PC-9 (cell line): Measurements from ENCODE around the gene SERTAD2. TPM values are rescaled to one million over a fixed set of nuclear protein-coding genes. Genes with fewer than 3 reads are reported as not detected.

Experiments
- BruUV-seq: library from RNA; stranded (reverse); fragments of 400-500 nt; replicated peaks from 2 replicates; lab custom pipeline; 2021; lab: Mats Ljungman, UMichigan
- CTCF ChIA-PET: fragments of 300-600 bp; sonication (Branson Sonifier 250); formaldehyde crosslinking; loops from one replicate; lab custom pipeline; 2022; ENCODE audit warnings: antibody characterized with exemption; lab: Charles Lee
- POLR2A ChIA-PET: fragments of 300-600 bp; sonication (Branson Sonifier 250); formaldehyde crosslinking; loops from one replicate; lab custom pipeline; 2022; ENCODE audit warnings: antibody characterized with exemption; ENCODE audit not compliant: unreplicated experiment; lab: Charles Lee
- DNase-seq, 2 experiments: peaks; one replicate each; pipeline versions ENCODE4 v3.0.0 to v3.0.0-alpha.2; 2015 to 2022; ENCODE audit warnings: mixed read lengths in 1 of 2
- H2AFZ ChIP-seq: fragments of 200-600 bp; sonication (generic); 2 replicates; pipeline ENCODE4 v1.8.1; 2017; ENCODE audit warnings: antibody characterized with exemption
- H3F3A ChIP-seq: fragments of 200-600 bp; sonication (generic); 2 replicates; pipeline ENCODE4 v1.8.1; 2017; ENCODE audit warnings: antibody characterized with exemption, mild to moderate bottlenecking, low read depth; ENCODE audit not compliant: insufficient read depth
- H3K27ac ChIP-seq: fragments of 200-600 bp; sonication (generic); 2 replicates; pipeline ENCODE4 v1.6.1; 2016; ENCODE audit warnings: mixed run types
- H3K27me3 ChIP-seq: fragments of 200-600 bp; sonication (generic); 2 replicates; pipeline ENCODE4 v1.6.1; 2016; ENCODE audit warnings: low read depth, mixed run types; ENCODE audit not compliant: insufficient read depth
- H3K36me3 ChIP-seq: fragments of 200-600 bp; sonication (generic); 2 replicates; pipeline ENCODE4 v1.6.1; 2016; ENCODE audit warnings: low read depth, mixed run types
- H3K4me1 ChIP-seq: fragments of 200-600 bp; sonication (generic); replicated peaks from 2 replicates; pipeline ENCODE4 v1.6.1; 2016; ENCODE audit warnings: mixed run types; ENCODE audit not compliant: insufficient read depth
- H3K4me2 ChIP-seq: fragments of 200-600 bp; sonication (generic); 2 replicates; pipeline ENCODE4 v1.6.1; 2017; ENCODE audit warnings: mixed run types
- H3K4me3 ChIP-seq: fragments of 200-600 bp; sonication (generic); 2 replicates; pipeline ENCODE4 v1.6.1; 2016; ENCODE audit warnings: mixed run types
- H3K79me2 ChIP-seq: fragments of 200-600 bp; sonication (generic); 2 replicates; pipeline ENCODE4 v1.6.1; 2017; ENCODE audit warnings: low read depth, mixed run types
- H3K9me2 ChIP-seq: fragments of 200-600 bp; sonication (generic); 2 replicates; pipeline ENCODE4 v1.8.1; 2017; ENCODE audit warnings: mild to moderate bottlenecking; ENCODE audit not compliant: insufficient read depth
- H3K9me3 ChIP-seq: fragments of 200-600 bp; sonication (generic); 2 replicates; pipeline ENCODE4 v1.8.1; 2016; ENCODE audit warnings: low read depth; ENCODE audit not compliant: insufficient read depth
- H4K20me1 ChIP-seq: fragments of 200-600 bp; sonication (generic); 2 replicates; pipeline ENCODE4 v1.8.1; 2017; ENCODE audit not compliant: insufficient read depth
- CTCF ChIP-seq: fragments of 200-600 bp; sonication (generic); conservative IDR thresholded peaks from 2 replicates; pipeline ENCODE4 v1.6.1; 2017; ENCODE audit warnings: mixed run types, antibody characterized with exemption, mild to moderate bottlenecking, moderate library complexity
- EZH2 ChIP-seq: fragments of 200-600 bp; sonication (generic); IDR thresholded peaks from 2 replicates; pipeline ENCODE4 v1.8.0; 2017; ENCODE audit warnings: antibody characterized with exemption, low read depth
- intact Hi-C: fragments of 100-400 bp; cut with micrococcal nuclease; formaldehyde crosslinking; loops from one replicate; pipeline ENCODE4 v1.10.0; 2022; ENCODE audit not compliant: unreplicated experiment
- total RNA-seq: library from RNA; stranded (reverse); gene quantifications from 2 replicates; pipeline ENCODE4 v1.2.3, GENCODE V29; 2021

SERTAD2 gene
- total RNA-seq, 1 experiment from 2014 or later, result 31.4 TPM

GRCh38 chr2:64605991-64606478, 47.7 kb downstream of the SERTAD2 start:
- H3K9me3 ChIP-seq, result 0 out of 2 replicates have a peak, but pooled peaks cover 4% of the 10 kb centered on the region
- ChIA-PET POLR2A (interaction anchor here (0.6 kb wide), 2 partner anchors 37 to 264 kb away, joined by 3 to 4 read pairs; no protein-coding TSS in a partner anchor), CTCF (interaction anchor here (0.6 to 2.0 kb wide), 5 partner anchors 14 to 804 kb away, joined by 3 to 9 read pairs (median 5); no protein-coding TSS in a partner anchor)
- no peaks in the 10 kb centered on the region for H3K9me2 ChIP-seq
- DNase-seq, result no peak
- H3K27me3 ChIP-seq, result no peaks in the 10 kb centered on the region
- no peak overlapping the region for H3K4me3 ChIP-seq
- peak overlapping the region; percentile 72 for H3K4me2 ChIP-seq
- peaks cover 28% of the 10 kb centered on the region for H3F3A ChIP-seq
- peak overlapping the region; percentile 92 for H3K27ac ChIP-seq
- no peaks in the 10 kb centered on the region for H3K36me3 ChIP-seq
- intact Hi-C loops, result loop anchor here (1.0 to 2.0 kb wide), 5 partner anchors 38 to 259 kb away; partner anchors contain the start of gene SERTAD2
- no peak overlapping the region for H2AFZ ChIP-seq
- peaks cover 43% of the 10 kb centered on the region for H3K4me1 ChIP-seq
- no peaks in the 10 kb centered on the region for H4K20me1 ChIP-seq
- H3K79me2 ChIP-seq, result no peaks in the 10 kb centered on the region
- TF ChIP-seq CTCF, result no peak
- no peak for TF ChIP-seq EZH2
- BruUV-seq, result no TSS peak

- Histone ChIP-seq H3K4me2 (no peak overlapping the region), H2AFZ (no peak overlapping the region), H3F3A (peaks cover 28% of the 10 kb centered on the region), H4K20me1 (no peaks in the 10 kb centered on the region), H3K4me1 (peaks cover 46% of the 10 kb centered on the region), H3K36me3 (no peaks in the 10 kb centered on the region), H3K79me2 (no peaks in the 10 kb centered on the region), H3K27me3 (no peaks in the 10 kb centered on the region), H3K4me3 (no peak overlapping the region), H3K9me2 (no peaks in the 10 kb centered on the region), H3K27ac (peak overlapping the region; percentile 92; the same call in 1 of the 2 replicates), H3K9me3 (0 out of 2 replicates have a peak, but pooled peaks cover 4% of the 10 kb centered on the region)
- ChIA-PET POLR2A (no interaction called here), CTCF (no interaction called here)
- no TSS peak for BruUV-seq
- TF ChIP-seq CTCF, result no peak
- DNase-seq, result peak in 1 of 2 experiments; percentile 45
- intact Hi-C loops, result no loop called here
Observed at GRCh38 chr2:64605026-64605471, 48.7 kb downstream of the SERTAD2 start.

- Histone ChIP-seq H3K9me2 (no peaks in the 10 kb centered on the region), H3K36me3 (no peaks in the 10 kb centered on the region), H2AFZ (no peak overlapping the region), H3K27me3 (no peaks in the 10 kb centered on the region), H3F3A (peaks cover 28% of the 10 kb centered on the region), H3K4me2 (no peak overlapping the region), H3K4me3 (no peak overlapping the region), H3K4me1 (peaks cover 50% of the 10 kb centered on the region), H4K20me1 (no peaks in the 10 kb centered on the region), H3K79me2 (no peaks in the 10 kb centered on the region), H3K27ac (no peak overlapping the region), H3K9me3 (0 out of 2 replicates have a peak, but pooled peaks cover 4% of the 10 kb centered on the region)
- no peak for TF ChIP-seq CTCF
- TF ChIP-seq EZH2, result no peak
- BruUV-seq, result no TSS peak
- DNase-seq, result no peak
- intact Hi-C loops, result no loop called here
- POLR2A ChIA-PET, result no interaction called here
- CTCF ChIA-PET, result no interaction called here
Observed at GRCh38 chr2:64604155-64604554, 49.6 kb downstream of the SERTAD2 start.
